Pons (tissue), 1 donor: Measurements from ENCODE around the gene GATA6.
"Not testable (repeated sequence)": the region's sequence is repeated elsewhere in the genome, so short reads cannot be mapped to it uniquely, and the experiment has no call there.

Source experiments
- DNase-seq: peaks from one replicate; pipeline ENCODE4 v3.0.0-alpha.2; 2016; ENCODE audit warnings: low spot score

GATA6 gene

GRCh38 chr18:22204996-22205395, 35.6 kb downstream of the GATA6 start:
- no peak for DNase-seq

GRCh38 chr18:22207021-22207758, 37.8 kb downstream of the GATA6 start:
- DNase-seq: no peak

DNA sequence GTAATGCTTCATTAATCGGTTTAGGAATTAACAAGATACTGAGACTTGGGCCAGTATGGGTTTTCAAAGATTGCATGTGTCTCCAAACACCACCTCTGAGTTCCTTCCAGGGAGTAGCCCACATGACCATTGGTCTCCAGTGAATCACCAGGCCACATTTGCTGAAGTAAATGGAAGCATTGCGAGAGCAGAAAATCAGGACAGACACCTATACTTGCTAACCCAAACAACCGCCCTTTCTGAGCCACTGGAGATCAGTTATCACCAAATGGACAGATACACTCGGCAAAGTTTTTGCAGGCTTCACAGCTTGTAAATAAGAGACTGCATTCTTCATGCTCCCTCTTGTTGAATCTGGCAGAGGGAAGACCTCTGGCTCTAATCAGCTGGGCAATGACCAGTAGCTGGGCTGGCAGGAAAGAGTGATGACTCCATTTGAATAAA, 40.9 kb downstream of the GATA6 start:
- no peak for DNase-seq

DNA sequence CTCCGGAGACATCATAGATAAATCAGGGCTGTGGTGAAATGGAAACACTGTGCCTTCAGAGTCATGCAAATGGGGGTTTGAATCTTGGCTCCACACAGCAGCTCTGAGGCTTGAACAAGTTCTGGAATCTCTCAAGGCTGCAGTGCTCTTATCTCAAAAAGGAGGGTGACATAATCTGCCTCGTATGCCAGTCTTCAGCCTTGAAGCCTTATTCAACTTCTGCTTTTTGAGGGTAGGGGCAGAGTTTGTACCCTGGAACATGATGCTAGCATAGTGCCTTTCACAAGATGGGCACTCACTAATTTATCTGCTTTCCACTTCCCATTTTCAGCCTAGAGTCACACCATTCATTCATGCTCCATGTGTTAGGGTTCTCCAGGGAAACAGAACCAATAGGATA, 42.3 kb downstream of the GATA6 start:
- DNase-seq: peak; percentile 8

GRCh38 chr18:22213333-22213973, 44.1 kb downstream of the GATA6 start:
- no peak for DNase-seq

DNA sequence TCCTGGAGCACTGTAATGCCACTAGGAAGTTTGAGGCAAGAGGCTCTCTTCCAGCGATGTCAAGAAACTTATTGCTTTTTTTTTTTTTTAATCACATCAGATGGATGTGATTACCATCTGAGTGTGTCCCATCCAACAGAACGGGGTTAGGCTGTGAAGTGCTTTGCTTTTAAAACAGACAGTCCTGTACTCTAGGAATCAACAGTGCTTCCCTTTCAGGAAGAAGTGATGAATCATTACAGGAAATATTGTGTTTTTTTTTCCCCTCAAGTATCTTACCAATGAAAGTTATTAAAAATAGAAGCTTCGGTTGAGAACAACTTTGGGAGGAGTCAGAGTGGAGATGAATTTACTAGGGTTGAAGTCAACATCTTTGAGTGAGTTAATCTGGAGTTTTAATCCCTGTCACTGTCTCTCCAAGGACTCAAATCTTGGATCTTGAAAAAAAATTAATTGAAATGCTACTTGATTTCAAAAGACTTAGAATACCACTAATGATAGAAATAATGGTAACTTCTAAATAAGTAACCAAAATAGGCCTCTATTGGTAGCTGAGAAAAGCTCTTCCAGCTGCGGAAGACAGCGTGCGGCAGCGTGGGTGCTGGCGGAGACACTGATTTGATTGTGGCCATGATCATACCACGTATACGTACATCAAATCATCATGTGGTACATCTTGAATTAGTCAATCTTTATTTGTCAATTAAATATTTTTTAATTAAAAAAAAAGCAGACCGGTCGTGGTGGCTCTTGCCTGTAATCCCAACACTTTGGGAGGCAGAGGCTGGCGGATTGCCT, 45.5 kb downstream of the GATA6 start:
- no peak for DNase-seq

- DNase-seq: no peak
Measured at GRCh38 chr18:22218835-22219234, 49.4 kb downstream of the GATA6 start.

- DNase-seq: peak; percentile 8
Measured at GRCh38 chr18:22219568-22220355, 50.4 kb downstream of the GATA6 start.

DNA sequence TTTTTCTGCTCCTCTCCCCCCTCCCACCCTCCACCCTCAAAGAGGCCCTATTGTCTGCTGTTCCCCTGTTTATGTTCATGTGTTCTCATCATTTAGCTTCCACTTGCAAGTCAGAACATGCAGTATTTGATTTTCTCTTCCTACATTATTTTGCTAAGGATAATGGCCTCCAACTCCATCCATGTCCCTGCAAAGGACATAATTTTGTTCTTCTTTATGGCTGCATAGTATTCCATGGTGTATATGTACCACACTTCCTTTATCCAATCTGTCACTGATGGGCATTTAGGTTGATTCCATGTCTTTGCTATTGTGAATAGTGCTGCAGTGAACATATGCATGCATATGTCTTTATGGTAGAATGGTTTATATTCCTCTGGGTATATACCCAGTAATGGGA, 51.2 kb downstream of the GATA6 start:
- DNase-seq: not testable (repeated sequence)

DNA sequence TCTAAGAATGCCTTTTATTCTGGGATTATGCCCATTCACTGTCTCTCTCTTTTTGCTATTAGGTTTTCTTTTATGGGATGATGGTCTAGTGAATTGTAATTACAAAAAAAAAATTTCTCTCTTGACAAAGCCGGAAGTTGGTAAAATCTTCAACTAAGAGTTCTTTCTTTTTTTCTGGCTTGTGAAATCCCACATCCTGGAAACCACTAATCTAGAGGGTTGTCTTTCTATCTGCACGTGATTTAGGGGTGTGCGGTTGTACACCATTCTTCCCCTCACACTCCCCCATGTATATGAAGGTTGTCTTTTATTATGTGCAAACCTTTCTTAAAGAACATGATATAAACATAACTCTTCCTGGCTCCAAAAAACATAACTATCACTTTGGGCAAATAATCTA, 52.0 kb downstream of the GATA6 start:
- no peak for DNase-seq

GRCh38 chr18:22223254-22223964, 54.0 kb downstream of the GATA6 start:
- DNase-seq: no peak

GRCh38 chr18:22223965-22224322, 54.6 kb downstream of the GATA6 start:
- DNase-seq: no peak

DNA sequence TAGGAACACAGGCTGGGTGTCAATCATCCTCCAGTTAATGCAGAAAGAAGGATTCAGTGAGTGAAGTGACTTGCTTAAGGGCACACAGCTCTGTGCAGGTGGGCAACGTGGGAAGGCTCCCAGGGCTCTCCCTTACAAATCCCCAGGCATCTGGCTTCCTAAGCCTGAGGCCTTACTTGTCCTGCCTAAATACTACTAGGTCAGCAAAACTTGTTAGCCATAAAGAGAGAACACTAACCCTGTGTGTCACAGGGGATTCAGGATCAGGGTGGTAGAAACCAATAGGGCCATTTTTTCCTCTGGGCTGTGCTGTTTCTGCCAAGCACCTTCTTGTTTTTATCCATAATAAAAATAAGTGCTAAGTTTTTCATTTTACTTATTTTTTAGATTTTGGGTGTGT, 55.0 kb downstream of the GATA6 start:
- DNase-seq: no peak

DNA sequence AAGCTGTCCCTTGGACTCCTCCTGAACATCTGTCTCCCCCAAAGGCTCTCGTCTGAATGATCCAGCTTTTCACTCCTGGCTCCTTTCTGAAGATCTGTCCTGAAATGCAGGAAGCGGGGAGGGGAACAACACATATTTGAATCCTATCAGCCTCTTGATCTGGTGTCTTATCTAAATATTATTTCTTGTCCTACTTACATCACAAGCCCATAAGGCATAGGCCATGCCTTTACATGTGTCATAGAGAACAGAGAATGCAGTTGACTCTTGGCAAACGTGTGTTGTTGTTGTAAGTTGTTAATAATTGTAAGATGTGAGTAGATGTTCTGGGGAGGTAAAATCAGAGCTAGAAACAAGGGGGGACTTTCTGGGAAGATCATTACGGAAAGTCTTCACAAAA, 57.4 kb downstream of the GATA6 start:
- DNase-seq: no peak

GRCh38 chr18:22228976-22229375, 59.6 kb downstream of the GATA6 start:
- no peak for DNase-seq

GRCh38 chr18:22229456-22230124, 60.2 kb downstream of the GATA6 start:
- DNase-seq: no peak

- no peak for DNase-seq
Measured at GRCh38 chr18:22230471-22230945, 61.1 kb downstream of the GATA6 start.

DNA sequence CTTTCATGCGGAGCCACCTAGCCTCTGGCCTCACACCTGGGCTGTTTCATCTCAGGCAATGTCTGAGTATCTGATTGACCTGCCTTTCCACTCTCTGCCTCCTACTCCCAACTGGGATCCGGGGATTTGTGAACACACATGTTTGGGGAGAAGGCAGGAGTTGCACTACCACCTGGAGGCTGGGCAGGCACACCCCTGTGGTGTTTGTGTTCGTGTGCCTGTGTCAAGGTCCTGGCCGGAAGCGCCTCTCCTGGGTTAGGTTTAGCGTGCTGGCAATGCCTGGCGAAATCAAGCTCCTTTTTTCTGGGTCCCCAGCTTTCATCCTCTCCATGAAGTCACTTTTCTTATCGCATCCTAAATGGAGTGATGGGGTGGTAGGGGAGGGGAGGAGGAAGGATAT, 63.9 kb downstream of the GATA6 start:
- DNase-seq: no peak

- DNase-seq: no peak
Measured at GRCh38 chr18:22238036-22238435, 68.6 kb downstream of the GATA6 start.

DNA sequence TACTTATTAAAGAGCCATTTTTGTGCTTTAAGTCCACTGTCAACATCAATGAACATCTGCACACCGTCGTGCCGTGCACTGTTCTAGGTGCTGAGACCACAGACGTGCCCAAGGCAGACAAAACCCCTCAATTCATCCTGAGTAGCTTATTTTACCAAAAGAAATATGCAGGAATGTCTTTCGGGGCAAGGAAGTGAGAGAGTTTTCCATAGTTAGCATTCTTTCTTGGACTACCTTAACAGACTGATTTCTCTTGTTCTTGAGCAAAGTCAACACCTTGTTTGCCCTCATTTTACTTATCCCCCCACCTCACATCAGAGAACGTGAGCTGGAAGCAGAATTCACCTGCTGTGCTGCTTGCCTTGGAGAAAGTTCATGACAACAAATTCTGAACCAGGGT, 69.3 kb downstream of the GATA6 start:
- DNase-seq: no peak

GRCh38 chr18:22241921-22242361, 72.6 kb downstream of the GATA6 start:
- no peak for DNase-seq
